GM21619 (cell line): ENCODE data around the gene ZNRF3.
"Not testable (repeated sequence)": the region's sequence is repeated elsewhere in the genome, so short reads cannot be mapped to it uniquely, and the experiment has no call there.

Experiments used
- ATAC-seq: cut with Tn5 transposase; IDR thresholded peaks from one replicate; pipeline ENCODE4 v1.9.1; 2021; ENCODE audit not compliant: unreplicated experiment

The ZNRF3 gene

GRCh38 chr22:29003975-29004646 is 120.7 kb downstream of the ZNRF3 start:
- no peak for ATAC-seq

GRCh38 chr22:29004647-29005371 is 121.4 kb downstream of the ZNRF3 start:
- ATAC-seq, result no peak

- not testable (repeated sequence) for ATAC-seq
Observed at GRCh38 chr22:29005754-29006153, 122.4 kb downstream of the ZNRF3 start.

- ATAC-seq, result no peak
Observed at GRCh38 chr22:29006346-29006745, 123.0 kb downstream of the ZNRF3 start.

GRCh38 chr22:29009148-29009547 is 125.8 kb downstream of the ZNRF3 start:
- no peak for ATAC-seq

GRCh38 chr22:29011240-29012100 is 128.1 kb downstream of the ZNRF3 start:
- ATAC-seq, result no peak

- no peak for ATAC-seq
Observed at GRCh38 chr22:29012101-29012433, 128.7 kb downstream of the ZNRF3 start.

- no peak for ATAC-seq
Observed at GRCh38 chr22:29012952-29013351, 129.6 kb downstream of the ZNRF3 start.

- no peak for ATAC-seq
Observed at GRCh38 chr22:29014293-29014692, 130.9 kb downstream of the ZNRF3 start.

GRCh38 chr22:29014773-29015172 is 131.4 kb downstream of the ZNRF3 start:
- ATAC-seq, result no peak

- ATAC-seq, result no peak
Observed at GRCh38 chr22:29016067-29016938, 132.9 kb downstream of the ZNRF3 start.

- ATAC-seq, result no peak
Observed at GRCh38 chr22:29018293-29019189, 135.2 kb downstream of the ZNRF3 start.

- no peak for ATAC-seq
Observed at GRCh38 chr22:29022101-29022817, 138.9 kb downstream of the ZNRF3 start.

GRCh38 chr22:29023172-29023796 is 139.9 kb downstream of the ZNRF3 start:
- ATAC-seq, result no peak

GRCh38 chr22:29026579-29026978 is 143.2 kb downstream of the ZNRF3 start:
- ATAC-seq, result no peak

- no peak for ATAC-seq
Observed at GRCh38 chr22:29028468-29028867, 145.1 kb downstream of the ZNRF3 start.

- no peak for ATAC-seq
Observed at GRCh38 chr22:29029202-29030000, 146.0 kb downstream of the ZNRF3 start.
